GM18868 (cell line): ENCODE results near the gene PGF.

Experiments
- ATAC-seq: cut with Tn5 transposase; IDR thresholded peaks from one replicate; pipeline ENCODE4 v1.9.1; 2021; ENCODE audit warnings: mild to moderate bottlenecking, moderate library complexity; ENCODE audit not compliant: unreplicated experiment

Gene PGF

GRCh38 chr14:74921987-74922751 is 33.2 kb downstream of the PGF start:
- ATAC-seq = no peak

- no peak for ATAC-seq
Measured at GRCh38 chr14:74921053-74921620, 34.3 kb downstream of the PGF start.

- ATAC-seq = no peak
Measured at GRCh38 chr14:74920281-74920680, 35.1 kb downstream of the PGF start.

- ATAC-seq = no peak
Measured at GRCh38 chr14:74919421-74920165, 35.8 kb downstream of the PGF start.

GRCh38 chr14:74918380-74918779 is 37.0 kb downstream of the PGF start:
- no peak for ATAC-seq

- no peak for ATAC-seq
Measured at GRCh38 chr14:74917646-74918081, 37.7 kb downstream of the PGF start.

- ATAC-seq = no peak
Measured at GRCh38 chr14:74917178-74917543, 38.2 kb downstream of the PGF start.

- no peak for ATAC-seq
Measured at GRCh38 chr14:74915826-74916225, 39.6 kb downstream of the PGF start.

- ATAC-seq = no peak
Measured at GRCh38 chr14:74915426-74915825, 40.0 kb downstream of the PGF start.

GRCh38 chr14:74913986-74914573 is 41.3 kb downstream of the PGF start:
- ATAC-seq = no peak

GRCh38 chr14:74913393-74913910 is 41.9 kb downstream of the PGF start:
- no peak for ATAC-seq

- ATAC-seq = no peak
Measured at GRCh38 chr14:74912801-74913200, 42.6 kb downstream of the PGF start.

- no peak for ATAC-seq
Measured at GRCh38 chr14:74912111-74912510, 43.3 kb downstream of the PGF start.

- no peak for ATAC-seq
Measured at GRCh38 chr14:74911704-74912103, 43.7 kb downstream of the PGF start.

GRCh38 chr14:74911221-74911620 is 44.2 kb downstream of the PGF start:
- no peak for ATAC-seq

GRCh38 chr14:74910556-74910955 is 44.8 kb downstream of the PGF start:
- ATAC-seq = no peak

GRCh38 chr14:74909911-74910310 is 45.5 kb downstream of the PGF start:
- no peak for ATAC-seq

GRCh38 chr14:74909501-74909900 is 45.9 kb downstream of the PGF start:
- ATAC-seq = no peak

GRCh38 chr14:74908861-74909341 is 46.5 kb downstream of the PGF start:
- ATAC-seq = no peak

- ATAC-seq = no peak
Measured at GRCh38 chr14:74907744-74908143, 47.7 kb downstream of the PGF start.

- no peak for ATAC-seq
Measured at GRCh38 chr14:74906925-74907521, 48.4 kb downstream of the PGF start.
